HG03095 (cell line): ENCODE results near the gene CYS1.
"Not testable (repeated sequence)": the region's sequence is repeated elsewhere in the genome, so short reads cannot be mapped to it uniquely, and the experiment has no call there.

Experiments used
- ATAC-seq: cut with Tn5 transposase; IDR thresholded peaks from one replicate; pipeline ENCODE4 v1.9.1; 2021; ENCODE audit warnings: moderate library complexity; ENCODE audit not compliant: unreplicated experiment

CYS1 gene

GRCh38 chr2:10032746-10033105 lies 47.5 kb downstream of the CYS1 start:
- no peak for ATAC-seq

GRCh38 chr2:10031886-10032745 lies 48.1 kb downstream of the CYS1 start:
- ATAC-seq = no peak

- not testable (repeated sequence) for ATAC-seq
Measured at GRCh38 chr2:10030798-10031197, 49.4 kb downstream of the CYS1 start.

- ATAC-seq = no peak
Measured at GRCh38 chr2:10030311-10030736, 49.9 kb downstream of the CYS1 start.

- ATAC-seq = no peak
Measured at GRCh38 chr2:10029875-10030223, 50.4 kb downstream of the CYS1 start.

- ATAC-seq = peak; percentile 66
Measured at GRCh38 chr2:10028988-10029874, 51.0 kb downstream of the CYS1 start.

GRCh38 chr2:10028407-10028987 lies 51.7 kb downstream of the CYS1 start:
- no peak for ATAC-seq

GRCh38 chr2:10027660-10028330 lies 52.4 kb downstream of the CYS1 start:
- no peak for ATAC-seq

GRCh38 chr2:10026940-10027569 lies 53.2 kb downstream of the CYS1 start:
- no peak for ATAC-seq

GRCh38 chr2:10022966-10023662 lies 57.1 kb downstream of the CYS1 start:
- no peak for ATAC-seq

GRCh38 chr2:10022445-10022844 lies 57.8 kb downstream of the CYS1 start:
- ATAC-seq = no peak

- no peak for ATAC-seq
Measured at GRCh38 chr2:10022041-10022421, 58.2 kb downstream of the CYS1 start.

- ATAC-seq = no peak
Measured at GRCh38 chr2:10019602-10020400, 60.4 kb downstream of the CYS1 start.

- ATAC-seq = no peak
Measured at GRCh38 chr2:10019174-10019573, 61.0 kb downstream of the CYS1 start.

GRCh38 chr2:10017313-10017941 lies 62.8 kb downstream of the CYS1 start:
- ATAC-seq = no peak

GRCh38 chr2:10016802-10017258 lies 63.4 kb downstream of the CYS1 start:
- no peak for ATAC-seq

GRCh38 chr2:10016001-10016801 lies 64.0 kb downstream of the CYS1 start:
- no peak for ATAC-seq
